ENCODE results near the gene EPB41L4B.

GRCh38 chr9:109311286-109311685 lies 9.6 kb downstream of the EPB41L4B start:
- TF ChIP-seq, protein P1, sequence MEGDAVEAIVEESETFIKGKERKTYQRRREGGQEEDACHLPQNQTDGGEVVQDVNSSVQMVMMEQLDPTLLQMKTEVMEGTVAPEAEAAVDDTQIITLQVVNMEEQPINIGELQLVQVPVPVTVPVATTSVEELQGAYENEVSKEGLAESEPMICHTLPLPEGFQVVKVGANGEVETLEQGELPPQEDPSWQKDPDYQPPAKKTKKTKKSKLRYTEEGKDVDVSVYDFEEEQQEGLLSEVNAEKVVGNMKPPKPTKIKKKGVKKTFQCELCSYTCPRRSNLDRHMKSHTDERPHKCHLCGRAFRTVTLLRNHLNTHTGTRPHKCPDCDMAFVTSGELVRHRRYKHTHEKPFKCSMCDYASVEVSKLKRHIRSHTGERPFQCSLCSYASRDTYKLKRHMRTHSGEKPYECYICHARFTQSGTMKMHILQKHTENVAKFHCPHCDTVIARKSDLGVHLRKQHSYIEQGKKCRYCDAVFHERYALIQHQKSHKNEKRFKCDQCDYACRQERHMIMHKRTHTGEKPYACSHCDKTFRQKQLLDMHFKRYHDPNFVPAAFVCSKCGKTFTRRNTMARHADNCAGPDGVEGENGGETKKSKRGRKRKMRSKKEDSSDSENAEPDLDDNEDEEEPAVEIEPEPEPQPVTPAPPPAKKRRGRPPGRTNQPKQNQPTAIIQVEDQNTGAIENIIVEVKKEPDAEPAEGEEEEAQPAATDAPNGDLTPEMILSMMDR (conservative IDR thresholded peaks at IDR 0.05; ENCODE audit: low read length), result no peak
- no peak for TF ChIP-seq EZH2phosphoT487 (IDR thresholded peaks at IDR 0.05; ENCODE audit: borderline replicate concordance)
